HTR-8/SVneo (cell line): Measurements from ENCODE around the gene CITED2.
"Not testable (repeated sequence)": the region's sequence is repeated elsewhere in the genome, so short reads cannot be mapped to it uniquely, and the experiment has no call there.

ENCODE experiments used
- DNase-seq: peaks from one replicate; pipeline ENCODE4 v3.0.0; 2011; ENCODE audit warnings: low spot score, mixed read lengths; ENCODE audit not compliant: insufficient read length
- FAIRE-seq: peaks from 2 replicates; lab custom pipeline; 2011; peaks lifted over from hg19 to GRCh38; lab: Jason Lieb, UNC

Gene CITED2

GRCh38 chr6:139368661-139369060 lies 5.8 kb downstream of the CITED2 start:
- no peak for FAIRE-seq
- no peak for DNase-seq

- DNase-seq (no peak), FAIRE-seq (no peak)
These were observed 6.6 kb downstream of the CITED2 start for GRCh38 chr6:139367810-139368351.

- FAIRE-seq (no peak), DNase-seq (no peak)
These were observed 9.5 kb downstream of the CITED2 start for GRCh38 chr6:139364982-139365379.

GRCh38 chr6:139364302-139364981 lies 10.0 kb downstream of the CITED2 start:
- FAIRE-seq (no peak), DNase-seq (no peak)

GRCh38 chr6:139363797-139364196 lies 10.7 kb downstream of the CITED2 start:
- FAIRE-seq, DNase-seq: not testable (repeated sequence)

- DNase-seq, FAIRE-seq: not testable (repeated sequence)
These were observed 11.3 kb downstream of the CITED2 start for GRCh38 chr6:139363123-139363522.

GRCh38 chr6:139361211-139361610 lies 13.2 kb downstream of the CITED2 start:
- FAIRE-seq (no peak), DNase-seq (no peak)

- FAIRE-seq: no peak
- no peak for DNase-seq
These were observed 17.5 kb downstream of the CITED2 start for GRCh38 chr6:139356924-139357323.

GRCh38 chr6:139355777-139356445 lies 18.5 kb downstream of the CITED2 start:
- no peak for DNase-seq
- FAIRE-seq: no peak

- no peak for FAIRE-seq
- DNase-seq: no peak
These were observed 19.3 kb downstream of the CITED2 start for GRCh38 chr6:139355172-139355571.

- DNase-seq (no peak), FAIRE-seq (no peak)
These were observed 20.3 kb downstream of the CITED2 start for GRCh38 chr6:139354189-139354588.

- FAIRE-seq (no peak), DNase-seq (no peak)
These were observed 24.9 kb downstream of the CITED2 start for GRCh38 chr6:139349464-139350020.

GRCh38 chr6:139346392-139346791 lies 28.1 kb downstream of the CITED2 start:
- no peak for FAIRE-seq
- DNase-seq: no peak

GRCh38 chr6:139344186-139344963 lies 30.1 kb downstream of the CITED2 start:
- FAIRE-seq (no peak), DNase-seq (no peak)

- FAIRE-seq: no peak
- no peak for DNase-seq
These were observed 31.2 kb downstream of the CITED2 start for GRCh38 chr6:139343052-139343750.

- FAIRE-seq: no peak
- no peak for DNase-seq
These were observed 33.4 kb downstream of the CITED2 start for GRCh38 chr6:139341060-139341459.

GRCh38 chr6:139338795-139339194 lies 35.7 kb downstream of the CITED2 start:
- DNase-seq (no peak), FAIRE-seq (no peak)

- DNase-seq: no peak
- no peak for FAIRE-seq
These were observed 36.6 kb downstream of the CITED2 start for GRCh38 chr6:139337830-139338229.

GRCh38 chr6:139337001-139337400 lies 37.4 kb downstream of the CITED2 start:
- DNase-seq (no peak), FAIRE-seq (no peak)

- FAIRE-seq: no peak
These were observed 38.0 kb downstream of the CITED2 start for GRCh38 chr6:139336488-139336887.

More at GRCh38 chr6:139336488-139336887, 38.0 kb downstream of the CITED2 start:
- DNase-seq: no peak
